Ovary (tissue), 3 donors: ENCODE measurements around the gene UXS1.

ENCODE experiments used
- CTCF ChIP-seq, 3 donors: fragments of 450-650 bp in 2 of 3; fragments of 200-600 bp in 1 of 3; IDR thresholded peaks; one replicate each; pipeline versions ENCODE4 v1.5.1 to v1.8.0; 2016 to 2022; ENCODE audit warnings: antibody characterized with exemption in 3 of 3, mild to moderate bottlenecking in 1 of 3
- EP300 ChIP-seq: sonication (generic); formaldehyde crosslinking; IDR thresholded peaks from one replicate; pipeline ENCODE4 v1.6.1; 2017; ENCODE audit warnings: antibody characterized with exemption
- POLR2A ChIP-seq: fragments of 450-650 bp; IDR thresholded peaks from one replicate; pipeline ENCODE4 v1.6.1; 2017; ENCODE audit warnings: antibody characterized with exemption, mild to moderate bottlenecking, moderate library complexity
- donor health status: DM: no; HTN: no; CAD: no.

GRCh38 chr2:106130251-106130998, 63.7 kb downstream of the UXS1 start:
- TF ChIP-seq EP300 = no peak
- TF ChIP-seq POLR2A = no peak
- no peak for TF ChIP-seq CTCF (IDR thresholded peaks at IDR 0.05)
